HepG2 (cell line): ENCODE data around the gene ENDOG. TPM values are rescaled to one million over a fixed set of nuclear protein-coding genes. Genes with fewer than 3 reads are reported as not detected.

Source experiments
- AKAP8 ChIP-seq: sonication (generic); formaldehyde crosslinking; IDR thresholded peaks from 2 replicates; pipeline ENCODE4 v1.5.1; 2020; ENCODE audit warnings: mild to moderate bottlenecking, missing genetic modification reagents
- ATF7 ChIP-seq, 2 experiments: fragments of 450-650 bp in 1 of 2; sonication (generic) in 1 of 2; formaldehyde crosslinking in 1 of 2; IDR thresholded peaks; 2 replicates each; pipeline versions ENCODE4 v1.4.0 to v1.6.1; 2016 to 2020; ENCODE audit warnings: antibody characterized with exemption in 1 of 2, mild to moderate bottlenecking in 1 of 2, missing genetic modification reagents in 1 of 2
- HIVEP1 ChIP-seq: sonication (generic); formaldehyde crosslinking; IDR thresholded peaks from 2 replicates; pipeline ENCODE4 v1.4.0; 2020; ENCODE audit warnings: mild to moderate bottlenecking, missing genetic modification reagents
- JDP2 ChIP-seq: sonication (generic); formaldehyde crosslinking; IDR thresholded peaks from 2 replicates; pipeline ENCODE4 v1.8.1; 2022; ENCODE audit warnings: missing genetic modification reagents, borderline replicate concordance
- JUN ChIP-seq: sonication (generic); formaldehyde crosslinking; IDR thresholded peaks from 2 replicates; pipeline ENCODE4 v1.4.0; 2020; ENCODE audit warnings: mild to moderate bottlenecking, missing genetic modification reagents
- JUNB ChIP-seq: sonication (generic); formaldehyde crosslinking; IDR thresholded peaks from 2 replicates; pipeline ENCODE4 v1.8.0; 2022; ENCODE audit warnings: missing genetic modification reagents, mild to moderate bottlenecking, borderline replicate concordance
- KLF6 ChIP-seq: IDR thresholded peaks from 2 replicates; pipeline ENCODE4 v1.8.0; 2016; ENCODE audit warnings: missing biosample characterization, missing genetic modification reagents
- MEIS2 ChIP-seq: sonication (generic); formaldehyde crosslinking; IDR thresholded peaks from 2 replicates; pipeline ENCODE4 v1.9.0; 2021; ENCODE audit warnings: mild to moderate bottlenecking, missing genetic modification reagents
- MLLT10 ChIP-seq: sonication (generic); formaldehyde crosslinking; IDR thresholded peaks from 2 replicates; pipeline ENCODE4 v1.4.0; 2020; ENCODE audit warnings: missing genetic modification reagents
- MYC ChIP-seq: sonication (generic); formaldehyde crosslinking; IDR thresholded peaks from 2 replicates; pipeline ENCODE4 v1.9.0; 2021; ENCODE audit warnings: missing genetic modification reagents, borderline replicate concordance
- NR2F1 ChIP-seq, 2 experiments: fragments of 450-650 bp in 1 of 2; formaldehyde crosslinking in 1 of 2; IDR thresholded peaks; 2 replicates each; pipeline versions ENCODE4 v1.5.0 to v1.6.1; 2016 to 2020; ENCODE audit warnings: mild to moderate bottlenecking in 1 of 2, missing compliant biosample characterization in 1 of 2, missing genetic modification reagents in 1 of 2, moderate library complexity in 1 of 2
- POLR2AphosphoS5 ChIP-seq: IDR thresholded peaks from 2 replicates; pipeline ENCODE4 v1.6.1; 2012; ENCODE audit warnings: low read depth, low read length
- TFAP4 ChIP-seq: sonication (generic); IDR thresholded peaks from 2 replicates; pipeline ENCODE4 v1.6.1; 2016; ENCODE audit warnings: low read depth, borderline replicate concordance
- THAP11 ChIP-seq: IDR thresholded peaks from 2 replicates; pipeline ENCODE4 v1.6.1; 2016; ENCODE audit warnings: missing biosample characterization, missing genetic modification reagents
- TP53 ChIP-seq: sonication (generic); formaldehyde crosslinking; conservative IDR thresholded peaks from 2 replicates; pipeline ENCODE4 v1.4.0; 2020; ENCODE audit warnings: missing genetic modification reagents
- ZBTB25 ChIP-seq: IDR thresholded peaks from 2 replicates; pipeline ENCODE4 v1.6.1; 2018; ENCODE audit warnings: missing genetic modification reagents
- ZBTB3 ChIP-seq: sonication (generic); formaldehyde crosslinking; IDR thresholded peaks from 2 replicates; pipeline ENCODE4 v1.4.0; 2020; ENCODE audit warnings: low read depth, mild to moderate bottlenecking, moderate library complexity, missing genetic modification reagents, borderline replicate concordance
- ZFY ChIP-seq: sonication (generic); formaldehyde crosslinking; IDR thresholded peaks from 2 replicates; pipeline ENCODE4 v1.4.0; 2020; ENCODE audit warnings: missing genetic modification reagents
- ZNF296 ChIP-seq: sonication (generic); formaldehyde crosslinking; conservative IDR thresholded peaks from 2 replicates; pipeline ENCODE4 v1.5.0; 2020; ENCODE audit warnings: mild to moderate bottlenecking, missing genetic modification reagents
- ZNF326 ChIP-seq: sonication (generic); formaldehyde crosslinking; IDR thresholded peaks from 2 replicates; pipeline ENCODE4 v1.4.0; 2020; ENCODE audit warnings: missing genetic modification reagents, borderline replicate concordance
- ZNF546 ChIP-seq: sonication (generic); formaldehyde crosslinking; conservative IDR thresholded peaks from 2 replicates; pipeline ENCODE4 v1.8.1; 2023; ENCODE audit warnings: mild to moderate bottlenecking, missing genetic modification reagents
- ZNF552 ChIP-seq: sonication (generic); formaldehyde crosslinking; IDR thresholded peaks from 2 replicates; pipeline ENCODE4 v1.9.0; 2022; ENCODE audit warnings: missing genetic modification reagents, mild to moderate bottlenecking, borderline replicate concordance
- ZNF567 ChIP-seq: sonication (generic); formaldehyde crosslinking; IDR thresholded peaks from 2 replicates; pipeline ENCODE4 v1.8.1; 2023; ENCODE audit warnings: mild to moderate bottlenecking, missing genetic modification reagents, borderline replicate concordance
- ZNF576 ChIP-seq: sonication (generic); formaldehyde crosslinking; IDR thresholded peaks from 2 replicates; pipeline ENCODE4 v1.4.0; 2020; ENCODE audit warnings: mild to moderate bottlenecking, missing genetic modification reagents
- ZNF589 ChIP-seq: sonication (generic); formaldehyde crosslinking; conservative IDR thresholded peaks from 2 replicates; pipeline ENCODE4 v1.8.0; 2022; ENCODE audit warnings: mild to moderate bottlenecking, moderate library complexity, missing genetic modification reagents
- ZNF672 ChIP-seq: sonication (generic); formaldehyde crosslinking; IDR thresholded peaks from 2 replicates; pipeline ENCODE4 v1.8.1; 2022; ENCODE audit warnings: missing genetic modification reagents
- ZNF790 ChIP-seq: sonication (generic); formaldehyde crosslinking; IDR thresholded peaks from 2 replicates; pipeline ENCODE4 v1.8.0; 2022; ENCODE audit warnings: missing genetic modification reagents, mild to moderate bottlenecking, borderline replicate concordance
- polyA plus RNA-seq, 8 experiments: library from polyadenylated mRNA; depleted of rRNA in 3 of 8; stranded (reverse) in 7 of 8; unstranded in 1 of 8; fragments of >200 nt; fragmentation: Illumina TruSeq in 4 of 8; extraction: Trizol in 4 of 8; gene quantifications; 2 replicates each; pipeline versions ENCODE4 v1.2.1 to v1.2.3, GENCODE V29; 2011 to 2016; ENCODE audit warnings: low read depth in 4 of 8, missing spikeins in 1 of 8, mixed read lengths in 1 of 8; ENCODE audit not compliant: insufficient read depth in 1 of 8
- total RNA-seq, 5 experiments: library from RNA; depleted of rRNA; stranded (reverse); fragments of >200 nt; fragmentation: Illumina TruSeq; extraction: Trizol; gene quantifications; 2 replicates each; pipeline ENCODE4 v1.2.3, GENCODE V29; 2016; ENCODE audit warnings: low read depth in 1 of 5

Gene ENDOG
- total and polyA plus RNA-seq, 2 of the 13 experiments (the other 11 are each of a cell fraction or from before 2014, with no cell fraction given), result 26.3 to 28.8 TPM

- TF ChIP-seq ZNF296, result no peak
- TF ChIP-seq ZNF326 (CRISPR knock-in tag), result no peak
- TF ChIP-seq MYC (CRISPR knock-in tag), result peak; percentile 81
- no peak for TF ChIP-seq AKAP8 (CRISPR knock-in tag)
- TF ChIP-seq ZNF567 (CRISPR knock-in tag), result peak; percentile 86; the same call in 1 of the 2 replicates
- TF ChIP-seq ZNF552 (CRISPR knock-in tag), result no peak
- no peak for TF ChIP-seq ZNF546 (CRISPR knock-in tag)
- peak; percentile 79 for TF ChIP-seq ZFY
- peak; percentile 84 for TF ChIP-seq HIVEP1
- TF ChIP-seq MLLT10, result no peak
- TF ChIP-seq NR2F1 (CRISPR knock-in tag; IDR thresholded peaks at IDR 0.05), result peak in 1 of 2 experiments; percentile 8; a peak in 1 of 4 replicates
- TF ChIP-seq THAP11, result peak; percentile 94
- TF ChIP-seq JUNB (CRISPR knock-in tag), result no peak
- peak; percentile 39; the same call in 1 of the 2 replicates for TF ChIP-seq TFAP4
- no peak; the same call in 1 of the 2 replicates for TF ChIP-seq ZNF576 (CRISPR knock-in tag)
- TF ChIP-seq ZBTB25, result peak; percentile 99
- TF ChIP-seq ZNF790, result peak; percentile 75; the same call in 1 of the 2 replicates
- TF ChIP-seq KLF6 (CRISPR knock-in tag), result peak; percentile 55; the same call in 1 of the 2 replicates
- no peak for TF ChIP-seq ATF7 (IDR thresholded peaks at IDR 0.05)
- TF ChIP-seq ATF7 (CRISPR knock-in tag; IDR thresholded peaks at IDR 0.05), result no peak
- no peak for TF ChIP-seq TP53
- TF ChIP-seq ZNF589 (CRISPR knock-in tag), result no peak
- TF ChIP-seq ZBTB3 (CRISPR knock-in tag), result no peak
- TF ChIP-seq JUN (CRISPR knock-in tag), result no peak
- TF ChIP-seq JDP2, result no peak
- no peak for TF ChIP-seq MEIS2 (CRISPR knock-in tag)
- TF ChIP-seq ZNF672, result no peak
- peak; percentile 51; the same call in 1 of the 2 replicates for TF ChIP-seq POLR2AphosphoS5
Observed at GRCh38 chr9:128771745-128772519, 46.4 kb upstream of the ENDOG start, which contains the start of gene ZER1 (continued).
